Stimulated activated CD4-positive, alpha-beta T cell treated with anti-CD3 and anti-CD28 coated beads, Interleukin-2, amount 100 ng/mL, for 48 hours (primary cell): Measurements from ENCODE around the gene LAMC3.
A peak's percentile ranks its signal among the peaks of the same experiment; 100 is the strongest.
"Not testable (repeated sequence)": the region's sequence is repeated elsewhere in the genome, so short reads cannot be mapped to it uniquely, and the experiment has no call there.

Source experiments
- DNase-seq, 2 donors: peaks; one replicate each; pipeline ENCODE4 v3.0.0-alpha.2; 2020

The LAMC3 gene

DNA sequence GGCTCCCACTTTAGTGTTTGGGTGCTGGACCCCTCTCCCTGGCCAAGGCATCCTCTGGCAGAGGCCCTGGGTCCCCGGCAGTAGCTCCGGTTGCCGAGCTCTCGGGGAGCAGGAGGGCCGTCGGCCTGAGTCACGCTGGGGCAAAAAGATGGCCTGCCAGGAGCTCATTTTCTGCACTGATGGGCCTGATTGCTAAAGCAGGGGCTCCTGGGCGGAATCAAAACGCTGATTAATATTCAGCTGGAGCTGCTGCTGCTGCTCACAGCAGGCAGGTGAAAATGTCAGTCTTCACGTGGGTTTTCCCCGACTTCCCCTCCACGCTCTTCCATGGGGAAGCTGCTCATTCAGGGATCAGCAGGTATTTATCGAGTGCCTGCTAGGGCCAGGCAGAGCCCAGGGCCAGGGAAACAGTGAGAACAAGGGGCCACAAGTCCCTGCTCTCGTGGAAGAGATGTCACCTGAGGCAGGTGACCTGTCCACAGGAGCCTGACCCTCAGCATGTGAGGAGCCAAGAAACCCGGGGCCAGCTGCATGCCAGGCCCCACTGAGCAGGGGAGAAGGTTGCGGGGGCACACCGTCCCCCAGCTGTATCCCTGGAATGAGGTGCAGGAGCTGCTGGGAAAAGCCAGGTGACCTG is 22.1 kb downstream of the LAMC3 start:
- DNase-seq = no peak

DNA sequence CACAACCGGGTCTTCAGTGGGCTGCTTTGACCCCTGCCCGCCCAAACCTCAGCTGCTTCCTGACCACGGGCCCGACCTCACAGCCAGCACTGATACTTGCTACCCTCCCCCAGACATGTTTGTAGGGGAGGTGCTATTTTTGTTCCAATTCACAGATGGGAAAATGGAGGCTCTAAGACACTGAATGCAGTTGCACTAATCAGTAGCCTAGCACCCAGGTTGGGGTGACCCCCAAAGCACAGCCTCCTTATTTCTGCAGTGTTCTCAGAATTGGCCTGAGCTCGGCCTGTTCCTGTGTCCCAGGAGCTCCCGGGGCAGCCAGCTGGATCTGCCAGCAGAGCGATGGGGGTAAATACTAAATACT is 22.6 kb downstream of the LAMC3 start:
- no peak for DNase-seq

DNA sequence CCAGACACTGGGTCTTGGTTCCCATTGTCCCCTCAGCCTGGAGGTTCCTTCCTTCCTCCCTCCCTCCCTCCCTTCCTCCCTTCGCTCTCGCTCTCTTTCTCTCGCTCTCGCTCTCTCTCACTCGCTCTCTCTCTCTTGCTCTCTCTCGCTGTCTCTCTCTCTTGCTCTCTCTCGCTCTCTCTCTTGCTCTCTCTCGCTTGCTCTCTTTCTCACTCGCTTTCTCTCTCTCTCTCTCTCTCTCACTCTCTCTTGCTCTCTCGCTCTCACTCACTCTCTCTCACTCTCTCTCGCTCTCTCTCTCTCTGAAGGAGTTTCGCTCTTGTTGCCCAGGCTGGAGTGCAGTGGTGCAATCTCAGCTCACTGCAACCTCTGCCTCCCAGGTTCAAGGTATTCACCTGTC is 23.4 kb downstream of the LAMC3 start:
- DNase-seq = no peak

DNA sequence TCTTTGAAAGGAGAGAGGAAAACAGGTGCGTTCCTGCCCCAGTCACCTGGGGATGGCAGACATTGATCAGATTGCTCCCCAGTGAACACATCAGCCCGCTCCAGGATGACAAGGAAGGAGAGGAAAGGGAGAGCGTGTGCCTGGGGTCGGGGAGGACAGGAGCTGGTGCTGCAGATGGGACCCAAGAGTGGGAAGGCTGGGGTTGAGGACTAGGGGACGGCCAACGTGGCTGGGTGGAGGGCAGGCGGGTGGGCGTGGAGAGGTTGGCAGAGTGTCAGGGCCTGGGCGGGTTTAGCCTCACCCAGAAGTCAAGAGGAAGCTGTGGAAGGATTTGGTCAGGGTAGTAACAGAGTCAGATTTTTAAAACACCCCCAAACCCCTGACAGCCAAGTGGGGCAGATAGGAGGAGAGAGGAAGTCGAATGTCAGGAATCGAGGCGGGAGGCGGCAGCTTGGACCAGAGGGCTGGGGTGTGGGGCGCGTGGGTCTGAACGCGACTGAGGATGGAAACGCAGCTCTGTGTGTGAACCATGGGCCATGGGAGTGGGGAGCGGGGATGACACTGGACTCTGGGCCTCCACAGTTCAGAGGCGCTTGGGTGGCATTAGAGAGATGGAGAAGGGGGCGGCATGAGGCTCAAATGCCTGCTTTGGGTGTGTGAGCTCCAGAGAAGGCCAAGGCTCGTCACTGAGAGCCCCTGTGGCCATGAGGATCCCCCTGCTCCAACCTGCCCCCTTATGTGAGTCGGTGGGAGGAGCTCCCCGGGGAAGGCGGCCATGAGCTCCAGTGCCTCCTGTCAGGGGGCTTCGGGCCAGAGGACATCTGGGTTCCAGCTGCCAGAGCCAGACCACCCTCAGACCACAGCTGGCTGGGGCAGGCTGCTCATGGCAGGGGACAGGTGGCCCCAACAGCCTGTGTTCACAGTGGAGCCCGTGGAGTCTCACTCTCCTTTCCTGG is 24.6 kb downstream of the LAMC3 start:
- DNase-seq = no peak

DNA sequence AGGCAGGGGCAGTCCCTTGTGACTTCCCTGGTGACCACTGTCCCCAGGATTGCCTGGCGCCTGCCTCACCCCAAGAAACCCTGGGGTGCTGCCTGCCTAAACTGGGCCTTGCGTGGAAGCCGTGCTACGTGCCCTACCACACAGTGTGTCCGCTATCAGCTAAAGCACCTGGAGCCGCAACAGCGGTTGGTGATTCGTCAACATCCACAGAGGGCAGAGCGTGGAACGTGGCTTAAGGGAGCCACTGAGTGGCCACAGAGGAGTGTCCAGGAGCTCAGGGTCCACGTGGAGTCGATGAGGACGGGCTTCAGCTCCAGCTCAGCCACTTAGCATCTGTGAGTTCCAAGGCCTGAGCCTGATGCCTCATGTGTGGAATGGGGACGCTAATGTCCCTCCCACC is 25.3 kb downstream of the LAMC3 start:
- DNase-seq = no peak

DNA sequence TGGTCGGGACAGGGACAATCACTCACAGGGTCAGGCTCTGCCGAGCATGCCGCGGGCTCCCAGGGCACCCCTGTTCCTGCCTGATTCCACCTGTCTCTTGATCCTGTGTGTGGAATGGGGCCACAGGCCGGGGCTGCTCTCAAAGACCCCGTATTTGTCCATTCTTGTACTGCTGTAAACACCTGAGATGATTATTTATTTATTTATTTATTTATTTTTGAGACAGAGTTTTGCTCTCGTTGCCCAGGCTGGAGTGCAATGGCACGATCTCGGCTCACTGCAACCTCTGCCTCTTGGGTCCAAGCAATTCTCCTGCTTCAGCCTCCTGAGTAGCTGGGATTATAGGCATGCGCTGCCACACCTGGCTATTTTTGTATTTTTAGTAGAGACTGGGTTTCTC is 25.8 kb downstream of the LAMC3 start:
- DNase-seq = not testable (repeated sequence)

DNA sequence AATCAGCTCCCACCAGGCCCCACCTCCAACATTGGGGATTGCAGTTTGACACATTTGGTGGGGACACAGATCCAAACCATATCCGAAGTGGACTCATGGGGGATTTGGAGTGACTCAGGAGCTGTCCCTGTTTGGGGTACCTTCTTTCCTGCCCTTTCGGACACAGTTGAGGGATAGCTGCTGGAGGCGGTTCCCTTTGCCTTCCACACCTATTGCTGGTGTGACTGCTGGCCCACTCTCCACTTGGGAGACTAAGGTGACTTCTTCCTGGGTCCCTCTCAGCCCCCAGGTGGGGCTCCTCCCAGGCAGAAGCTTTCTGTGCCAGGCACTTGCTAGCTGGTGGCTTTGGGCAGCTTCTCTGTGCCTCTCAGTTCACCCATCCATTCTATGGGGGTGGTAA is 26.6 kb downstream of the LAMC3 start:
- DNase-seq = no peak

DNA sequence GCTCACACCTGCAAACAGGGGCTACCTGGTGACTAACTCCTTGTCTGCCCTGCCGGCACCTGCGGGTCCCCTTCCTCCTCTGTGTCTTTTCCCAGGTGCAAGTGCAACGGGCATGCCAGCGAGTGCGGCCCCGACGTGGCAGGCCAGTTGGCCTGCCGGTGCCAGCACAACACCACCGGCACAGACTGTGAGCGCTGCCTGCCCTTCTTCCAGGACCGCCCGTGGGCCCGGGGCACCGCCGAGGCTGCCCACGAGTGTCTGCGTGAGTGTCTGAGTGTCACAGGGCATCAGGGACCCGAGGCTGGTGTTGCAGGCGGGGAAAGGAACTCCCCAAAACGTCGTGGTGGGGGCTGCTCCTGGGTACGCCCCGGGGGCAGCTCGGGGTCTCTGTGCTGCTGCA is 27.1 kb downstream of the LAMC3 start:
- DNase-seq = no peak

DNA sequence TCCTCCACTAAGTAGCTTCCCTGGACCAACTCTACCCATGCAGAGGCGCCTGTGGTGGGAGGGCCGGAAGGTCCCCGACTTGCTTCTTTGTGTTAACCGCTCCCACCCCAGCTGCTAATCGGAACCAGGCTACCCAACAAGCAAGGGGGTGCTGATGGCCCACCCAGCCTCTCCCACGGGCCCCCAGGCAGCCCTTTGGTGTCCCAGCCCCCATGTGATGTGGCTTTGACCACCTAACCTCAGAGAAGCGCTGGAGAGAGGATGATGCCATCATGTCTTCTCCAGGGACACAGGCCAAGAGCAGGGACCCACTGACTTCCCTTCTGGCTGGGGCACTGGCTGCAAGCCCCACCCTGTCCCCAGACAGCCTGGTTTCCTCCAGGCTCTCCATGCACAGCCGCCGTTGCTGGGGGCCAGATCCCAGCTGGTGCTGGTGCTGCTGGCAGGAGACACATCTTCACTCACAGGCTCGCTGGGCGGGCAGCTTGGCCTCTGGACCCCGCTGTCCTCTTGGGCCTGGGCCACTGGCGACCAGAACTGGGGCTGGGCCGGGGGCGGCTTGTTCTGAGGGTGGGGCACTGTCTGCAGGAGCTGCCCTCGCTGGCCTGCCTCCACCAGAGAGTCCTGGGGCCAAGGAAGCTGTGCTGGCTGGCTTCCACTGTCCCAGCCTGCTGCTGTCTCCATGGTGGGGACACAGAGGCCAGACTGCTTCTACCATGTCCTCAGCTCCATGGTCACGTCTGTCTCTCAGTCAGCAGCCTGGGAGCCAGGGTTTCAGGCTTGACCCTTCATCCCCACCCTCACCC is 27.8 kb downstream of the LAMC3 start:
- no peak for DNase-seq

DNA sequence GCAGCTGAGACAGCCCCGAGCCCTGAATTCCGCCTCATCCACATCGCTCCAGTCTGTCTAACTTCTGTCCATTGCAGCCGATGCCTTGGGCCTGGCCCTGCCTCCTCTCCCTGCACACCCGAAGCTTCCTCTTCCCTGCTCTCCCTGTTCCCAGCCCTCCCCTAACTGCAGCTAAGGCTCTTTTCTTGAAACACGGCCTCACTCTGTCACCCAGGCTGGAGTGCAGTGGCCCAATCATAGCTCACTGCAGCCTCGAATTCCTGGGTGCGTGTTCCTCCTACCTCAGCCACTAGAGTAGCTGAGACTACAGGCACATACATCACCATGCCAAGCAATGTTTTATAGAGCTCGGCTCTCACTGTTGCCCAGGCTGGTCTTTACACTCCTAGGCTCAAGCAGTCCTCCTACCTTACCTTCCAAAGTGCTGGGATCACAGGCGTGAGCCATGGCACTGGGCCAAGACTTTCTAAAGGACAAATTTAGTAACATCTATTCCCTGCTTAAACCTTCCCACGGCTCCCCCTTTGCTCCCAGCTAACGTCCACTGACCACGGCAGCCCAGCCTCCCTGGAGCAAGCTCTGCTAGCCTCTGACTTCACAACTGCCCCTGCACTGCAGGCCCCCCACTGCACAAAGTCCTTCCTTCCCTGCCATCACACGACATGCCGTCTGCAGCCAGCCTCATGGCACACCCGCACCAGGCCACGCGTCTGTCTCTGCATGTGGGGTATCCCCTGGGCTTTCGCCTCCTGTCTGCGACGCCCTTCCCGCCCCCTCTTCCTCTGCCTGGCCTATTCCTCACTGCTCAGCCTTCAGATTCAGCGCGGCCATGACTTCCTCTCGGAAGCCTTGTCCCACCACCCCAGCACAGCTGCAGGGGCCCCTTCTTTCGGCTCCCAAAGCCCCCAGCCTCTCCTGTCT is 28.6 kb downstream of the LAMC3 start:
- DNase-seq = no peak

DNA sequence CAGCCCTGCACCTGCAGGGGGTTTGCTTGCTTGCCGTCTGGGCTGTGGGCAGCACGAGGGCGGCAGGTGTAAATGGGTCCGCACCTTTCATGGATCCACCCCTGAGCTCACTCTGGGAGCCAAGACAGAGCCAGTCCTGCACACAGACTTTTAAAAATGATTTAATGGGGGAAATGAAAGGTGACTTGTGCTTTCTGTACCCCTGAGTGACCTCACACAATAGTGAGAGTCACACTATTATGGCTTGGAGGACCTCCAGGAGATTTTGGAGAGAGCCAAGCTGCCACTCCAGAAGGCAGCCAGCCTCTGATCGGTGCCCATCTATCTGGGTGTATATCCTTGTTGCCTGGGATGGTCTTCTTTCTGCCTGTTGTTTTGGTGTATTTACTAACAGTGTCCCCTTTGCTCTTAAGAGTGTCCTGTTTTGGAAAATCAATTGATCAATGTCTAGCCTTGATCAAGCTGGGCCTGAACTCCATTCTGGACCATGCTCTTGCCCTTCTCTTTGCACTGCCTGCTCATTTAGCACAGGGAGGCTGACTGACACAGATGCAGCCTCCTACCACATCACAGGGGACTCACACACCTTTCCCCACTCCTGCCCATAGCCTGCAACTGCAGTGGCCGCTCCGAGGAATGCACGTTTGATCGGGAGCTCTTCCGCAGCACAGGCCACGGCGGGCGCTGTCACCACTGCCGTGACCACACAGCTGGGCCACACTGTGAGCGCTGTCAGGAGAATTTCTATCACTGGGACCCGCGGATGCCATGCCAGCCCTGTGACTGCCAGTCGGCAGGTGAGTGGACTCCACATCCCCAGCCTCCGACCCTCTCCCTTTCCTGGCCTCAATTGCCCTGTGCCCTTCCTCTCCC is 29.5 kb downstream of the LAMC3 start:
- DNase-seq = no peak

DNA sequence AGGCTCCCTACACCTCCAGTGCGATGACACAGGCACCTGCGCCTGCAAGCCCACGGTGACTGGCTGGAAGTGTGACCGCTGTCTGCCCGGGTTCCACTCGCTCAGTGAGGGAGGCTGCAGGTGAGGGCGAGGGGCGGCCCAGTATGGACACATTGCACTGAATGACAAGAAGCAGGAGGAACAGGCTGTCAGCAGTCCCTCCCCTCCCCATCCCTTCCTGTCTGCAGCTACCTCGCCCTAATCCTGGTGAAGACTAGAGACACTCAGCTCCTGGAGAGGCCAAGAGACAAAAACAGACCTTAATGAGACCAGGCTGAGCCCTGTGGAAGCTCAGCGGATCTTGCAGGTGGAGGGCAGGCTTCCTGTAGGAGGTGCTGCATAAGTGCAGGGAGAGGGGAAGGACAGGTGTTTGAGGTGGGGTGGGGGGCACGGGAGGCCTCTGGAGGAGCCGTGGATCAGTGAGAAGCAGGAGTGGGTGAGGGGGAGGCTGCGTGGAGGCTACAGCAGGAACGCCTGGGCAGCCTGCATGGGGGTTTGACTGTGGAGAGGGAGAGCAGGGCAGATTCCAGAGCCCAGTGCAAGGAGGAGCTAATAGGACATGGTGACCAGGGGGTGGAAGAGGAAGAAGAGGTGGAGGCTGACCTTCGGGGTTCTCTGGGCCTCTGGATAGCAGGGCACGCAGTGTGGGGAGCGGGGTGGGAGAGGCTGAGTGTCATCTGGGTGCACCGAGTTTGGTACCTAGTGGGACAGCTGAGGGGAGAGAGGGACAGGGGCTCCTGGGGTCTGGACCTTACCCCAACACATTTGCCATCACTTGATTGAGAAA is 30.4 kb downstream of the LAMC3 start:
- no peak for DNase-seq

DNA sequence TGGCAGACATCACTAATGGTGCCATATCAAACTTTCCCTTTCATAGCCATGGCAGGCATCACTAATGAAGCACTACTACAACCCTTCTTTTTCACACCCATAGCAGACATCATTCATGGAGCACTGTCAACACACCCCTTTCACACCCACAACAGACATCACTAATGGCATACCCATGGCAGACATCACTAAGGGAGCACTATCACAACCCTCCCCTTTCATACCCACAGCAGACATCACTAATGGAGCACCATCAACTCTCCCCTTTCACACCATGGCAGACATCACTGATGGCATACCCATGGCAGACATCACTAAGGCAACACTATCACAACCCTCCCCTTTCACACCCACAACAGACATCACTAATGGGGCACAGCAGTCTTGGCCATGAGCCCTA is 33.7 kb downstream of the LAMC3 start:
- no peak for DNase-seq

DNA sequence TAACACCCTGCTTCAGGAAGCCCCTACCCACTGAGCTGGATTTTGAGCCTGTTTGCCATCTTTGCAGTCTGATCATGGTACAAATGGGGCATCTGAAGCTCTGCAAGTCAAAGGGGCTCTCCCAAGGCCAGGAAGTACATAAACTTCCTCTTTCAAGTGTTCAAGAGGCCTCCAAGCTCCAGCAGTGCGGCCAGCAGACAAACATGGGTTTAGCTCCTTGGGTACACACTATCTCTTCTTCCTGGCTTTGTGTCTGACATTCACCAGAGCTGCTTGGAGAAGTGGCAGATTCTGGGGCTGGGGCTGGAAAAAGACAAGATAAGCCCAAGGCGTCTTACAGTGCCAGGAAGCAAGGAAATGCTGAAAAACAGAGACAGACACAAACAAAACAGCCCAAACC is 34.1 kb downstream of the LAMC3 start:
- no peak for DNase-seq

DNA sequence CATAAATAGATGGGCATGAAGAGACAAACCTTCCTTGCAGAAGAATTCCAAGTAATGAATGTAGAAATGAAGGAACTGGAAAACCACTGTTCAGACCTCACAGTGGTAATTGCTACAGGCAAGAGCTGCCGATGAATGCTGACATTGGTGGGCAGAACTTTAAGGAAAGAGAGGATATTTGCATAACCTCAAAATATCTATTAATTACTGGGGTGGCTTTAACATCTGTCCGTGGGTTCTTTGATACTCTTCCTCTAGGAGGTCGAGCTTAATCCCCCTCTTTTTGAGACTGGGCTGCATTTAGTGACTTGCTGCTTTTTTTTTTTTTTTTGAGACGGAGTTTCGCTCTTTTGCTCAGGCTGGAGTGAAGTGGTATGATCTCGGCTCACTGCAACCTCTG is 34.7 kb downstream of the LAMC3 start:
- DNase-seq = no peak

DNA sequence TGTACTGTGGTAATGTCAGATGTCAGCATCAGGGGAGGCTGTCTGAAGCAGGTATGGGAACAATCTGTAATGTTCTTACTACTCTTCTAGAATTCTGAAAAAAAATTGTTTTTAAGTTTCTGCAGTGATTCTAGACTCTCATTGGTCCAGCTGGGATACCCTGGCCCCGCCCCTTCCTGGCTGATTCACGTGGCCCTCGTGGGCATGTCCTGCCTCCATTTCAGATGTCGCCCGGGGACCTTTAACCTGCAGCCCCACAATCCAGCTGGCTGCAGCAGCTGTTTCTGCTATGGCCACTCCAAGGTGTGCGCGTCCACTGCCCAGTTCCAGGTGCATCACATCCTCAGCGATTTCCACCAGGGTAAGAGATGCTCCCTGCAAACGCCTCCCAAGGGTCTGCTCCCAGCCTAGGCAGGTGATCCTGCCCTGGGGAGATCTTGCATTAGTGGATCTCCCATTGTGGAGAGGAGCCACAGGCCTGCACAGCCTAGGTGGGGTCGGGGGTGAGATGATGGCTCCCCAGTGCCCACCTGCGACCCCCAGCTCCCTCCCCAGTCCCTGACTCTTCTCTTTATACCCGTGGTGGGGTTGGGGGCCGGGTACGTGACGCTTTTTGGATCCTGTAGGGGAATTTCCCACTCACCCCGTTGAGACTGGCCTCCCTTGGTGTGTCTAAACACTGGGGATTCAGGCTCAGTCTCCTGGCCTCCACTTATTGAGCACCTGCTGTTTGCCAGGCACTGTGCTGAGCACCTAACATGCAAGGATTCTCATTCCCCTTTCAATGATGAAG is 36.5 kb downstream of the LAMC3 start:
- peak; percentile 26 to 28 for DNase-seq

DNA sequence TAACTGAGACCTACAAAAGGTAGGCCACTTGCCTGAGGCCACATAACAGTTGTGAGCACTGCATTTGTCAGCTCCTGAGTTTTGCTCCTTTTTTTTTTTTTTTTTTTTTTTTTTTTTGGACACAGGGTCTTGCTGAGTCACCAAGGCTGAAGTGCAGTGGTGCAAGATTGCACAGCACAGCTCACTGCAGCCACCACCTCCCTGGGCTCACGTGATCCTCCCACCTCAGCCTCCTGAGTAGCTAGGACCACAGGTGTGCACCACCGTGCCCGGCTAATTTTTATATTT is 37.1 kb downstream of the LAMC3 start:
- DNase-seq = no peak

DNA sequence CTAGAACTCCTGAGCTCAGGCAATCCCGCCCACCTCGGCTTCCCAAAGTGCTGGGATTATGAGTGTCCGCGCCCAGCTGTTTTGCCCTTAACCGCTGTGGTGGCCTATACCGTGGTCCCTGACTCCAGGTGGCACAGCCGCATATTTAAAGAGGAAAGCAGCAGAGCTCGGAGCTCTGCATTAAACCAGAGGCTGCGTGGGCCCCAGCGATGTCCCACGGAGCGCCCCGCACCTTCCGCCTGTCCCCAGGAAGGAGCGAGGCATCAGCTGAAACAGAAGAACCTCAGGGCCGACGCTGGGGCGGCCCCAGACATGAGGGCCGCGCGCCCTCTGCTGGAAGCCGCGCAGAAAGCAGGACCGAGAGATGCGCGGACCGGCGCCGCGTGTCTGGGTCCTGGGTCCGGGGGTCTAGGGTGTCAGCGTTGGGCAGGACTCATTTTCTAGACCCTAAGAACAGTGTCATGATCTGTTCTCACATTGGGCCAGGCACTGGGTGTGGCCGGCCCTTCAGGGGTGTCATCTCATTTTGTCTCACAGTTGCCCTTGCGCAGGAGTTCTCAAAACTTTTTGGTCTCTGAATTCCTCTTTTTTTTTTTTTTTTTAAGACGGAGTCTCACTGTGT is 37.7 kb downstream of the LAMC3 start:
- peak; percentile 75 to 79 for DNase-seq

DNA sequence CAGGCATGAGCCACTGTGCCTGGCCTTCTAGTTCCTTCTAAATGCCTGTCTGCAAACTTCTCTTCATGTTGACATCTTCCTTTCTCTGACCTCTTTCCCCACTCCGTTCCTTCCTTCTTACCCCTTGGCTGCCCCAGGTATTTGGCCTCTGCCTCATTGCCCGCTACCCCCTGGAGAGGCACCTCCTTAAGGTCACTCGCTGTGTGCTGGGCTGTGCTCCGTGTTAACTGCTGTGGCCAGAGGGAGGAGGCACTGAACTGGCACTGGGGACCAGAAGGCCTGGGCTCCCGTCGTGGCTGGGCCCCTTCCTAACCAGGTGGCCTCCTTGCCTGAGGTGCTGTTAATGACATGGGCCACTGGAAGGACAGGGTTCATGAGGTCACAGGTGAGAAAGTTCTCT is 39.4 kb downstream of the LAMC3 start:
- DNase-seq = no peak

DNA sequence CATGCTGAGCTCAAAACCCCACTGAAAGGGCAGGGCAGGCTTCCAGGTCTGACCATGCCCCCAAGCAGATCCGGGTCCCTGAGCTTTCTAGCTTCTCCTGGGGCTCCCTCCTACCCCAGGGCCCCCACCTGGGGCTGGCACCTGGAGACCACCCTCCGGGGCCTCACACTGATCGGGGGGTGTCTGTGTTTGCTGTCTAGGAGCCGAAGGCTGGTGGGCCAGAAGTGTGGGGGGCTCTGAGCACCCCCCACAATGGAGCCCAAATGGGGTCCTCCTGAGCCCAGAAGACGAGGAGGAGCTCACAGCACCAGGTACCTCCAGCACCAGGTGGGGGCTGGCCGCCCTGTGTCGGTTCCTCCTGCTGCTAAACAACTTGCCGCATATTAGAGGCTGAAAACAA is 39.8 kb downstream of the LAMC3 start:
- no peak for DNase-seq
